Activated CD4-positive, alpha-beta T cell treated with anti-CD3 and anti-CD28 coated beads, Interleukin-2, amount 50 U/mL, for 16 hours (primary cell): ENCODE data around the gene FKBP8.
"Not testable (repeated sequence)": the region's sequence is repeated elsewhere in the genome, so short reads cannot be mapped to it uniquely, and the experiment has no call there.

ENCODE experiments used
- DNase-seq: peaks from one replicate; pipeline ENCODE4 v3.0.0-alpha.2; 2020

The FKBP8 gene

GRCh38 chr19:18558202-18558555 is 14.8 kb upstream of the FKBP8 start:
- no peak for DNase-seq

- DNase-seq = peak; percentile 100
These were observed 14.2 kb upstream of the FKBP8 start, which contains the start of gene KXD1 for GRCh38 chr19:18557411-18558201. TSS of gene KXD1 (plus strand) at chr19:18557870. CDS start at chr19:18562057, 4,187 bp downstream.

DNA sequence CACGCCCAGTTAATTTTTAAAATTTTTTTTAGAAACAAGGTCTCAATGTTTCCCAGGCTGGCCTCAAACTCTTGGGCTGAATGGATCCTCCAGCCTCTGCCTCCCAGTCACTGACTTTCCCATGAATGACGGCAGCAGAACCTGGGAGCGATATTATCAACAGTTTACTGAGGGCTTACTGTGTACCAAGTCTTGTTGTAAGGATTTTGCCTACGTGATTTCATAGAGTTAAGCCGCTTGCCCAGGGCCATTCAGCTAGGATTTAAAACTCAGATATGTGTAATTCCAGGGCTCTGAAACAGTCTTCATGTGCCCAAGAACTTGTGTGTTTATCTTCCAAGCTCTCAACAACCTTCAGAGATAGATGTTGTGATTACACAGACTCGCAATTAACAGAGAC is 8.3 kb upstream of the FKBP8 start:
- DNase-seq = no peak

DNA sequence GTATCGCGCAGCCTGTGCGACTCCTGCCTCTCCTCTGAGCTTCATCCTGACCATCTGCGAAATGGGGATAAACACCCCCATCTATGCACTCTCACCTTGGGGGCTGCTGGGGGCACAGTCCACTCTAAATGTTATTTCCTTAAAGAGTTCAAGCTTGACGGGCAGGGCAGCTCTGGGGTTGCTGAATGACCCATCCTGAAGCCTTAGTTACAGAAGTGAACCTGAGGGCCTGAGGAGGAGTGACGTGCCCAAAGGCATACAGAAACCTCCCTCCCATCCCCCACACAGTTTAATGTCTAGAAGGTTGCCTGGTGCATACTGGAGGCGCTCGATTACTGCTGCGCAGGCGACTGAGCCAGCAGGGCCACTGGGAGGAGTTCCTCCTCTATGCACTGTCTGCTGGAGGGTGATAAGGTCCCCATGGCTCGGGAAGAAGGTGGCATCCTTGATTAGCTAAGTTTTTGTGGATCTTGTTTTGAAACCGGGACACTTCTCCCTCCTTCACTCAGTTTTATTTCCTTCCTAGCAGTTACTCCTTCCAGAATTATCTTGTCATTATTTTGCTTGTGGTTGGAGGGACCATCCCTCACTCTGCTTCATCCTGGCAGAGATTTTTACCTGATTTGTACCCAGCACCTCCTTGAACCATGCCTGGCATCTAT is 572 bp upstream of the FKBP8 start:
- peak; percentile 93 for DNase-seq

- no peak for DNase-seq
These were observed 1.1 kb downstream of the FKBP8 start for GRCh38 chr19:18541992-18542940.

DNA sequence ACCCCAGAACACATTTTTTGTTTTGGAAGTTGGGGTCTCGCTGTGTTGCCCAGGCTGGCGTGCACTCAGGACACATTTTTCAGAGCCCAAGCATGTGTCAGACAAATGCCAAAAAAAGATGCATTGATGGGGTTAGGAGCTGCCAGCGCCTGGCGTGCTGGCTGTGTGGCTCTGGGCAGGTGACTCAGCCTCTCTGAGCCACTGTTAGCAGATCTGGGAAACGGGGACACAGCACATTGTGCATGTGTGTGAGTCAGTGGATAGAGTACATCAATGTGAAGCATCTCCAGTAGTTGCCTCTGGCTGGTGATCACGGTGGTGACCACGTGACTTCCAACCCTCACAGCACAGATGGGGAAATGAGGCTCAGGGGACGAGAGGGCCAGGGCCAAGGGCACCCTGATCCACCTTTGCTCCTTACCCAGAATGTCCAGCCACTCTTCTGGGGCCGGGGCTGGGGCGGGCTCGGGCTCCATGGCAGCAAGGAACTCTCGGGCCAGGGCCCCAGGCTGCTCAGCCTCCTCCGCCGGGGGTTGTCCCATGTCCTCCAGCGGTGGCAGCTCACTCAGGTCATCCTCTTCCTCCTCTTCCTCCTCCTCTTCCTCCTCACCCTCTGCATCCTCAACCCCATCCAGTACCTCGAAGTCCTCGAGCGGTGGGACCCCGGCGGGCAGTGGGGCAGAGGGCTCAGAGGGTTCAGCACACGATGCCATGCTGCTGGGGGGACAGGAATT is 1.9 kb downstream of the FKBP8 start:
- peak; percentile 34 for DNase-seq

GRCh38 chr19:18540200-18540599 is 3.2 kb downstream of the FKBP8 start:
- DNase-seq = not testable (repeated sequence)

DNA sequence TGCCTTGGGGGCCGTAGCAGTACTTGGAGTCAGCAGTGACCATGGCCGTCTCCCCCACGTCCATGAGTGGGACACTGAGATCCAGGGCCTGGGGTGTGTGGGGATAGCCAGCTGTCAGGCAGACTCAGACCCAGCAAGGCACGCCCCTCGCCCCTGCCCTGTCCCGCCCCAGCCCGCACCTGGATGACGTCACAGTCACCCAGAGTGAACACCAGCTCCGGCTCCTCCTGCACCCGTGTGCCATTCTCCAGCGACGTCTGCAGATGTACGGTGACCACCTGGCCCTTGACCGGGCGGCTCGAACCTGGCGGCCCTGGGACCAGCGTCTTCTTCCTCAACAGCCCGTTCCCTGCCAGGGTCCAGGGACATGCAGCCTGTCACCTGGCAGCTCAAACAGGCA is 4.0 kb downstream of the FKBP8 start:
- DNase-seq = no peak

GRCh38 chr19:18538115-18538514 is 5.3 kb downstream of the FKBP8 start:
- DNase-seq = no peak

DNA sequence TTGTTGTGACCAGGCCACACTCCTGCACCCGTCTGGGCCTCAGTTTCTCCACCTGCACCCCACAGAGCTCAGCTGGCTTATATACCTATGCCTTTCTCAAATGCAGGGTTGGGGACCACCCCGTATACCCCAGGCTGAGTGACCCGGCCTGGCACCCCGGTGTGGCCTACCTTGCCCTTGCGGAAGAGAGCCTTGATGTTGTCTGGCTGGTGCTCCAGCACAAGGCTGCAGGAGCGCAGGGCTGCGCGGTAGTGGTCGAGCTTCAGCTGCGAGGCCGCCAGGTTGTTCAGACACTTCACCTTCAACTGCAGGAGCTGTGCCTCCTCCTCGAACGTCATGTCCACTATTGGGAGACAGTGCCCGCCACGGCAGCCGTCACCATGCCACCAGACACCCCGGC is 5.9 kb downstream of the FKBP8 start:
- DNase-seq = no peak

GRCh38 chr19:18536475-18536874 is 6.9 kb downstream of the FKBP8 start:
- no peak for DNase-seq

DNA sequence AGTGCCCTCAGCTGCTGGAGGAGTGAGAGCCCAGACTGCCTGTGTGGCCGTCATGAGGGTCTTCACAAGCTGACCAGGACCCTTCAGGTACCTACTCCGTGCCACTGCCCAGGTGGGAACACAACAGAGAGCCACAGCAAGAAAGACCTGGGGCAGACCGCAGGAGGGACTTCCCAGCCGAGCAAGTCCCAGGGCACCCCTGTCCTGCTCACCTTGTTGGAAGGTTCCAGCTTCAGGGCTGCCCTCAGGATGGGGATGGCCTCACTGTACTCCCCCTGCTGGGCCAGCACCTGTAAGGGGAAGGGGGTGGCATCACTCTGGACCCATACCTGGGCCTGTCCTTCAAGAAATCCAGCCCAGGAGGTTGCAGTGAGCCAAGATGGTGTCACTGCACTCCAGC is 10.3 kb downstream of the FKBP8 start:
- no peak for DNase-seq

DNA sequence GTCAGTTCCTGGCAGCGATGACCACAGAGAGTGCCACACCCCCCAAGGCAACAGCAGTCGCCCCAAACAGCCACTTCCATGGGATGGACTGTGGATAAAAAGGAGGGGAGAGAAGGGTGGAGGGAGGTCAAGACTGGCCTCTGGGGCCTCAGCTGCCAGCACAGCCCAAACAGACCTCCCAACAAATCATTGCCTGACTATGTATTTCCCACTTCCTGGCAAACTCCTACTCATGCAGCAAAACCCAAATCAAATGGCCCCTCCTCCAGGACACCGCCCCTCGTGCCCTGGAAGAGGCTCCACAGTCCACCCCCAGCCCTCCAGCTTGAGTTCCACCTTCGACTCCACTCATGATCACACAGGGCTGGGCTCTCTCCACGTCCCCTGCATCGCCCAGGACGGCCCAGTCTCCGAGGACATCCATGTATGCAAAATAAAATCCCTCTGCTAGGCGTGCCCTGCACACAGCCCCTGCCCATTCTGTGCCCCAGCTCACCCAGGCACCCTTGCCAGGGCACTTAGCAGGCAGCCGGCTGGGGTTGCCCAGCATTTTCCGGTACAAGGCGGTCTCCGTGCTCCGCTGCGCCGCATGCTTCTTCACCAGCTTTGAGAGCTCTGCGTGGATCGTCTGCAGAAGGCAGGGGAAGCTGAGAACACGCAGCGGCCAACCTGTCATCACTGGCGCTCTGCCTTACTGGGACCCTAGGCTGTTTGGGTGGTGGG is 11.0 kb downstream of the FKBP8 start:
- DNase-seq = no peak

- no peak for DNase-seq
These were observed 11.9 kb downstream of the FKBP8 start for GRCh38 chr19:18531485-18531884.

GRCh38 chr19:18529782-18530181 is 13.6 kb downstream of the FKBP8 start:
- no peak for DNase-seq

DNA sequence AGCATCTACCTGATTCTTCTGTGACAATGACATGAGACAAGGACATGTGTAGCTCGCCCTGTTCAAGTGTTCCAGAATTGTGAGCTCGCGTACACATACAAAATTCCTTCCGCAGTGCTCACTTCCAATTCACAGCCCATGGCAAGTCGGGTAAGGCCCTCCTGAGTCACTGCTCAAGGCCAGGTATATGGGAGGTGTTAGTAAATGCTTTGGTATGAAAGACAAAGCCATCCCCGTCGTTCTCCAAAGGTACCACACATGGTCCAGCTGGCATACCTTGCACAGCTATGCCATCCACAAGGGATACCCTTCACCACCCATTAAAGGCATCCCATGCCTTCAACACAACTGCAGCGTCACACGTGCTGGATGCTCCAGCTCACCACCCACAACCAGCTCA is 17.1 kb downstream of the FKBP8 start:
- DNase-seq = no peak

GRCh38 chr19:18523841-18524240 is 19.5 kb downstream of the FKBP8 start:
- DNase-seq = no peak

DNA sequence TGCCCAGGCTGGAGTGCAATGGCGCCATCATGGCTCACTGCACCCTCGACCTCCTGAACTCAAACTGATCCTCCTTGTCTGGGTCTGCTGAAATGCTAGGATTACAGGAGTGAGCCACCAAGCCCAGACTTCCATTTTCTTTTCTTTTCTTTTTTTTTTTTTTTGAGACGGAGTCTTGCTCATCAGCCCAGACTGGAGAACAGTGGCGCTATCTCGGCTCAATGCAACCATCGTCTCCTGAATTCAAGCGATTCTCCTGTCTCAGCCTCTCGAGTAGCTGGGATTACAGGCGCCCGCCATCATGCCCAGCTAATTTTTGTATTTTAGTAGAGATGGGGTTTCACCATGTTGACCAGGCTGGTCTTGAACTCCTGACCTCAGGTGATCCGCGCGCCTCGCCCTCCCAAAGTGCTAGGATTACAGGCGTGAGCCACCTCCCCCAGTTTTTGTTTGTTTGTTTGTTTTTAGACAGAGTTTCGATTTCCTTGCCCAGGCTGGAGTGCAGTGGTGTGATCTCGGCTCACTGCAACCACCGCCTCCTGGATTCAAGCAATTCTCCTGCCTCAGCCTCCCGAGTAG is 20.4 kb downstream of the FKBP8 start:
- DNase-seq = not testable (repeated sequence)

GRCh38 chr19:18522124-18522861 is 21.1 kb downstream of the FKBP8 start:
- peak; percentile 100 for DNase-seq

DNA sequence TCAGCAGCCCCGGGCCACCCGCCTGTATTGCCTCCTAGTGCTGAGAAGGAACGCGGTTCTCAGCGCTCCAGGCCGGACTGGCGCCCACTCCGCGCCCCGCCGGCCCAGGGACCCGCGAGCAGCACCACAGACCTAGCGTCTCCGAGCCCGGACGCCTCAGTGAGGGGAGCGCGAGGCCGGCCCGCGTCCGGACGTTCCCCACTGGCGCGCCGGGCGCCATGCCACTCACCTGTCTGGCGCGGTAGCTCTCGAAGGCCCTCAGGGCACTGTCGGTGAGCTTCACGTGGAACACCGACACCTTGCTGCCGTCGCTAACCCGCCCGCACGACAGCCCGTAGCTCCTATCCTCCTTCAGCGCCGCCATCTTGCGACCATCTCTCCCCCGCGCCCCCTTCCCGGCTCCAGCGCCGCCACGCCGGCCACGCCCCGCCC is 21.7 kb downstream of the FKBP8 start, which contains the start of gene ELL:
Gene ELL, minus strand, starts transcription at position 379 of the 432 bp plus-strand sequence. Its CDS starts 15 bp downstream, at position 364.
- no peak for DNase-seq
